Dendritic cell treated with granulocyte-macrophage colony-stimulating factor and Interleukin-4, amounts not matched to agents 40 ng/mL and 50 ng/mL, for 4 days (primary cell): ENCODE measurements around the gene SP140L.
"Not testable (repeated sequence)": the region's sequence is repeated elsewhere in the genome, so short reads cannot be mapped to it uniquely, and the experiment has no call there.

Experiments used
- H3K27ac Mint-ChIP-seq: one replicate; pipeline ENCODE4 v1.8.0; 2022; ENCODE audit warnings: mild to moderate bottlenecking, mixed read lengths
- H3K27me3 Mint-ChIP-seq: one replicate; pipeline ENCODE4 v1.8.0; 2022; ENCODE audit warnings: mild to moderate bottlenecking, mixed read lengths
- H3K36me3 Mint-ChIP-seq: one replicate; pipeline ENCODE4 v1.8.0; 2022; ENCODE audit warnings: low read depth, mixed read lengths
- H3K4me1 Mint-ChIP-seq: one replicate; pipeline ENCODE4 v1.8.0; 2022; ENCODE audit warnings: low read depth, mixed read lengths
- H3K4me3 Mint-ChIP-seq: one replicate; pipeline ENCODE4 v1.8.0; 2022; ENCODE audit warnings: mild to moderate bottlenecking, moderate library complexity, mixed read lengths
- H3K9me3 Mint-ChIP-seq: one replicate; pipeline ENCODE4 v1.8.0; 2022; ENCODE audit warnings: mixed read lengths
- intact Hi-C: fragments of 100-400 bp; cut with micrococcal nuclease; formaldehyde crosslinking; loops from one replicate; pipeline ENCODE4 v1.15.0; 2022

Gene SP140L

GRCh38 chr2:230430957-230431910 lies 104.2 kb downstream of the SP140L start:
- H3K4me3 Mint-ChIP-seq = no peak overlapping the region
- H3K36me3 Mint-ChIP-seq = peaks cover 67% of the 10 kb centered on the region
- no peaks in the 10 kb centered on the region for H3K27me3 Mint-ChIP-seq
- H3K27ac Mint-ChIP-seq = peak overlapping the region; percentile 57
- H3K9me3 Mint-ChIP-seq = peaks cover 31% of the 10 kb centered on the region
- peaks cover 38% of the 10 kb centered on the region for H3K4me1 Mint-ChIP-seq
- intact Hi-C loops = no loop called here

- no peaks in the 10 kb centered on the region for H3K27me3 Mint-ChIP-seq
- peaks cover 39% of the 10 kb centered on the region for H3K4me1 Mint-ChIP-seq
- no peak overlapping the region for H3K4me3 Mint-ChIP-seq
- peaks cover 14% of the 10 kb centered on the region for H3K9me3 Mint-ChIP-seq
- peak overlapping the region; percentile 48 for H3K27ac Mint-ChIP-seq
- H3K36me3 Mint-ChIP-seq = peaks cover 43% of the 10 kb centered on the region
- intact Hi-C loops = no loop called here
These were observed 107.8 kb downstream of the SP140L start for GRCh38 chr2:230434677-230435324.

GRCh38 chr2:230435431-230435830 lies 108.4 kb downstream of the SP140L start:
- no peak overlapping the region for H3K4me3 Mint-ChIP-seq
- peaks cover 35% of the 10 kb centered on the region for H3K4me1 Mint-ChIP-seq
- peaks cover 36% of the 10 kb centered on the region for H3K36me3 Mint-ChIP-seq
- intact Hi-C loops = no loop called here
- no peak overlapping the region for H3K27ac Mint-ChIP-seq
- no peaks in the 10 kb centered on the region for H3K27me3 Mint-ChIP-seq
- H3K9me3 Mint-ChIP-seq = peaks cover 8% of the 10 kb centered on the region

- H3K4me3 Mint-ChIP-seq, H3K27me3 Mint-ChIP-seq, H3K9me3 Mint-ChIP-seq, H3K27ac Mint-ChIP-seq, intact Hi-C loops: not testable (repeated sequence)
- peaks cover 30% of the 10 kb centered on the region for H3K4me1 Mint-ChIP-seq
- H3K36me3 Mint-ChIP-seq = peaks cover 46% of the 10 kb centered on the region
These were observed 112.1 kb downstream of the SP140L start for GRCh38 chr2:230439121-230439520.

- H3K27me3 Mint-ChIP-seq = no peaks in the 10 kb centered on the region
- peaks cover 51% of the 10 kb centered on the region for H3K36me3 Mint-ChIP-seq
- H3K4me3 Mint-ChIP-seq = peak overlapping the region; percentile 17
- intact Hi-C loops = no loop called here
- H3K4me1 Mint-ChIP-seq = peaks cover 25% of the 10 kb centered on the region
- peak overlapping the region; percentile 46 for H3K27ac Mint-ChIP-seq
- H3K9me3 Mint-ChIP-seq = peaks cover 8% of the 10 kb centered on the region
These were observed 112.6 kb downstream of the SP140L start for GRCh38 chr2:230439590-230439989.

- Mint-ChIP-seq H3K4me3 (no peak overlapping the region), H3K9me3 (peaks cover 4% of the 10 kb centered on the region), H3K4me1 (peaks cover 26% of the 10 kb centered on the region), H3K27ac (no peak overlapping the region), H3K36me3 (peaks cover 61% of the 10 kb centered on the region), H3K27me3 (no peaks in the 10 kb centered on the region)
- intact Hi-C loops = no loop called here
These were observed 114.4 kb downstream of the SP140L start for GRCh38 chr2:230441227-230441897.

GRCh38 chr2:230443541-230443940 lies 116.5 kb downstream of the SP140L start:
- Mint-ChIP-seq H3K27ac (no peak overlapping the region), H3K4me1 (peaks cover 47% of the 10 kb centered on the region), H3K27me3 (no peaks in the 10 kb centered on the region), H3K36me3 (peaks cover 72% of the 10 kb centered on the region), H3K9me3 (no peaks in the 10 kb centered on the region), H3K4me3 (no peak overlapping the region)
- intact Hi-C loops = no loop called here

- Mint-ChIP-seq H3K36me3 (peaks cover 85% of the 10 kb centered on the region), H3K27ac (no peak overlapping the region), H3K4me3 (no peak overlapping the region), H3K4me1 (peaks cover 44% of the 10 kb centered on the region), H3K9me3 (no peaks in the 10 kb centered on the region), H3K27me3 (no peaks in the 10 kb centered on the region)
- intact Hi-C loops = no loop called here
These were observed 117.8 kb downstream of the SP140L start for GRCh38 chr2:230444832-230445231.

GRCh38 chr2:230447036-230447435 lies 120.0 kb downstream of the SP140L start:
- Mint-ChIP-seq H3K27ac (no peak overlapping the region), H3K4me1 (peaks cover 33% of the 10 kb centered on the region), H3K36me3 (peaks cover 98% of the 10 kb centered on the region), H3K4me3 (no peak overlapping the region), H3K9me3 (peaks cover under 1% of the 10 kb centered on the region), H3K27me3 (no peaks in the 10 kb centered on the region)
- intact Hi-C loops = no loop called here

GRCh38 chr2:230447455-230448451 lies 120.8 kb downstream of the SP140L start:
- Mint-ChIP-seq H3K4me3 (no peak overlapping the region), H3K27ac (no peak overlapping the region), H3K27me3 (no peaks in the 10 kb centered on the region), H3K36me3 (peaks cover 100% of the 10 kb centered on the region), H3K9me3 (peaks cover 7% of the 10 kb centered on the region), H3K4me1 (peaks cover 33% of the 10 kb centered on the region)
- intact Hi-C loops = no loop called here

GRCh38 chr2:230449901-230450467 lies 123.0 kb downstream of the SP140L start:
- Mint-ChIP-seq H3K36me3 (peaks cover 100% of the 10 kb centered on the region), H3K27ac (no peak overlapping the region), H3K4me3 (no peak overlapping the region), H3K4me1 (peaks cover 44% of the 10 kb centered on the region), H3K27me3 (no peaks in the 10 kb centered on the region), H3K9me3 (peaks cover 22% of the 10 kb centered on the region)
- intact Hi-C loops = loop anchor here (5.0 kb wide), 1 partner anchor 38 kb away; no protein-coding TSS in a partner anchor

- Mint-ChIP-seq H3K36me3 (peaks cover 99% of the 10 kb centered on the region), H3K27me3 (no peaks in the 10 kb centered on the region), H3K4me3 (no peak overlapping the region), H3K27ac (no peak overlapping the region), H3K9me3 (peaks cover 40% of the 10 kb centered on the region), H3K4me1 (peaks cover 52% of the 10 kb centered on the region)
- intact Hi-C loops = loop anchor here (5.0 kb wide), 1 partner anchor 41 kb away; no protein-coding TSS in a partner anchor
These were observed 126.0 kb downstream of the SP140L start for GRCh38 chr2:230453006-230453405.
